GM12801 (cell line): Measurements from ENCODE around the gene NWD2.

Experiments
- CTCF ChIP-seq: IDR thresholded peaks from one replicate; pipeline ENCODE4 v1.5.1; 2011; ENCODE audit warnings: control low read depth; ENCODE audit not compliant: insufficient read length; ENCODE audit errors: extremely low read depth

The NWD2 gene

DNA sequence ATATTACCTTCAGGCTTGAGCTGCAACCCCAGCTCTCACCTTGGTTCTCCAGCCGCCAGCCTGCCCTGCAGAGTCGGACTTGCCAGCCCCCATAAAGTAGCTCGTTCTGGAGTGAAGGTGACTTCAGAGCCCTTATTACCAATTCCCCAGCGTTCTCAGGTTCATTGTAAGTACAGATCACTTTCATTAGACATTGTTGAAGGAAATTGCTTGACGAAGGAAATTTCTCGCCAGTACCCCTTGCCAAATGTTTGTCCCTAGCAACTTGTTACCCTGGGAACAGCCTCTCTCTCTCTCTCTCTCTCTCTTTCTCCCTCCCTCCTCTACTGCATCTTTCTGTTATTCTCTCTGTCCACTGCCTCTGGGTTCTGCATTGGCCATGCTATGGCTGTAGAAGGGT is 153.0 kb downstream of the NWD2 start:
- TF ChIP-seq CTCF, result no peak

DNA sequence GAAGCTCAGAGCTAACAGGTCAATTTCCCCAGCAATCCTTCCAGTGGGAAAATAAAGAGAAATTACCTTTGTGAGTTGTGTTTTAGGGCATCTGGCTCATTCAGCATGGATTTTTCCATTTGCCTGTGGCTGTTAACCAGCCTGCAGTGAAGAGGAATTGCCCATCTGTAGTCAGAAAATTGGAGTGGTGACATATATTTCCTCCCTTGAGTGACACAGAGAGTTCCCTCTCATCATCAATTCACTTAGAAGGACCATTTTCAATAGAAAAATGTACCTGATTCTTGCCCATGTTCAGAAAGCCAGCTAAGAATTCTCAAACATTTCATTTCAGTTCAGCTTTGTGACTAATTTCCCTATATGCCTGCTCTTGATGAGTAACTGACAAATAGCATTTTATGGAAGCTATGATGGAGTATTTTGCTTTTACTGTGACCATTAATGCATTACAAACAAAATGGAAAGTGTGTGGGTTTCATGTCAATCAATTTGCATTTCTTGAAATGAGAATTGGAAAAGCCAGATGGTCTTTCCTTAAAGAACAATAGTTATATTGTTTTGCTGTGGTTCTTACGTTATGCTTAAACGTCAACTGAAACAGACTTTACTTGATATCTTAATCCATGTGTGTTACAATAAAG is 155.8 kb downstream of the NWD2 start:
- no peak for TF ChIP-seq CTCF

DNA sequence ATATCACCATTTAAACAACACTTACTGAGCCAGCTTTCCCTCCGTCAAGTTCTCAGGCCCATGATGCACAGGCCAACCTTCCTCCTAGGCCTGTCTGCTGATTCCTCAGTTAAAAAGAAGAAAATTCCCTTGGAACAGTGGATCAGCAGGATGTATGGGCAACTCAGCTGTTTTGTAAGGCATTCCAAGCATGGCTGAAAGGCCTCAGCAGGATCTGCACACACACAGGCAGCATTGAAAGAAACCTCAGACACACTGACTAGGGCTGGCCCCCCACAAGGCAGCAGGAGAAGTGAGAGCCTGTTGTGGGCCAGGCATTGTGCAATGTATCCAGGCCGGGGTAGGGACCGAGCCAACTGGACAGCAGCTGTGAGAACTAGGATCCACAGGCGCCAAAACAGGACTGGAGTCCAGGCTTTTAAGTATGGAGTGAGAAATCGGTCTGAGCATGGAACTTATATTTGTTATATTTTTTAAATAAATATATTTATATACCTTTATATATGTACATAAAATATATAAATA is 171.4 kb downstream of the NWD2 start:
- TF ChIP-seq CTCF, result no peak

GRCh38 chr4:37421614-37422013 is 177.1 kb downstream of the NWD2 start:
- no peak for TF ChIP-seq CTCF

GRCh38 chr4:37422102-37422501 is 177.6 kb downstream of the NWD2 start:
- TF ChIP-seq CTCF, result no peak

- TF ChIP-seq CTCF, result no peak
These were observed 178.1 kb downstream of the NWD2 start for GRCh38 chr4:37422638-37423037.

DNA sequence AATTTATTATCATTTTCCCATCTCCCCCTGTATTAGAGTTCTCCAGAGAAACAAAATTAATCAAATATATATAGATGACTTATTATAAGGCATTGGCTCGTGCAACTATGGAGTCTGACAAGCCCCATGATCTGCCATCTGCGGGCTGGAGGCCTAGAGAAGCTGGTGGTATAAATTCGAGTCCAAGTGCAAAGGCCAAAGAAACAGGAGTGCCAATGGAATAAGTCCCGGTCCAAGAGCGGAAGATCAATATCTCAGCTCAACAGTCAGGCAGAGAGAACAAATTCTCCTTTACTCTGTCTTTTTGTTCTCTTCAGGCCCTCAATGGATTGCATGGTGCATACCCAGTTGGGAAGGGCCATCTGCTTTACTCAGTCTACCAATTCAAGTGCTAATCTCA is 178.8 kb downstream of the NWD2 start:
- no peak for TF ChIP-seq CTCF
